HG02884 (cell line): Measurements from ENCODE around the gene FNDC3B.

Experiments
- ATAC-seq: cut with Tn5 transposase; IDR thresholded peaks from one replicate; pipeline ENCODE4 v1.9.1; 2021; ENCODE audit warnings: mild to moderate bottlenecking, moderate library complexity; ENCODE audit not compliant: unreplicated experiment

FNDC3B gene

DNA sequence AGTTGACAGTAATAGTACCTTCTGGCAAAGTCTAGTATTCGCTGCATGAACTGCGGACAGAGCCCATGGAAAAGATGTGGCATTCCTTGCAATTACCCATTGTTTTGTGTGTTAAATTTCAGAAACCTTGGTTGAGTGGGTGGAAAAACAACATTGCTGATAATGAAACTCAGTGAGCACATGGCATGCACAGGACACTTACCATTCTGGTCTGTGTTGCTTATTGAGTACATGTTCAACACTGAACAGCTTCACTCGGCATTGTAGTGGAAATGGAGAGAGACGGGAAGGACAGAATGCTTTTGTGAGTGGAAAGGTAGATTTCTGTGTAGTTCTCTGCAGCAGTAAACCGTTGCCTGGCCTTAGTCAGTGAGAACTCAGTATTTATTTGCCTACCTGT is 165.3 kb downstream of the FNDC3B start:
- no peak for ATAC-seq

DNA sequence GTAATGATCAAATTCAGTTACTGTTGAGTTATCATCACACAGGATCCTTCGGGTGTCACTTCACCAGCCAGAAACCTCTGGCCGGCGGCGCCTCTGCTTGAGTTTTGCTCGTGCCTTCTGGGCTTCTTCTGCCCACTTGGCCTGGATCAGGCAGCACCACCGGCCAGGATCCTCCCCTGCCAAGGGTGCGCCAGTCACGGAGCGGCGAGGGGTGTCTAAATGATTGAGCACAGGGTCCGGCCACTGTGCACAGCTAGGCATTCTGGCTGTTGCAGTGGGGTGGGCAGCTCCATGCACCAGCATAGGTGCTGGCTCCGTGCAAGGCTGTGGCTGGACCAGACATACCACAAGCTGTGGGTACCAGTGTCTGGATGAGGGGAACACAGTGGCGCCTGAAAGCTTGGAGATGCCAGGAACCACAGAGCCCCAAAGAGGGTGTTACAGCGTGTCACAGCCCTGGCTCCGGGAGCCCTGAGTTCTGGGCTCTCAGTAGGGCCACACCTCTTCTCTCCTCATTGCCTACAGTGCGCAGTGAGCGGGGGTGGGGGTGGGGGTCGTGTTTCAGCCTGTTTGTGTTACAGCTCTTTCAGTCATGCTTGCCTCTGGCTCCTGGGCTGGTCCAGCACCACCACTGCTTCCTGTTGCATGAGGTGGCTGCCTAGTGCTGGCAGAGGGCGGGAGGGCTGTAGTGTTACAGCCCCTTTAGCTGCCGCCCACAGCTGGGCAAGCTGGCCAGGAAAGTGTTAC is 169.4 kb downstream of the FNDC3B start:
- ATAC-seq, result no peak

DNA sequence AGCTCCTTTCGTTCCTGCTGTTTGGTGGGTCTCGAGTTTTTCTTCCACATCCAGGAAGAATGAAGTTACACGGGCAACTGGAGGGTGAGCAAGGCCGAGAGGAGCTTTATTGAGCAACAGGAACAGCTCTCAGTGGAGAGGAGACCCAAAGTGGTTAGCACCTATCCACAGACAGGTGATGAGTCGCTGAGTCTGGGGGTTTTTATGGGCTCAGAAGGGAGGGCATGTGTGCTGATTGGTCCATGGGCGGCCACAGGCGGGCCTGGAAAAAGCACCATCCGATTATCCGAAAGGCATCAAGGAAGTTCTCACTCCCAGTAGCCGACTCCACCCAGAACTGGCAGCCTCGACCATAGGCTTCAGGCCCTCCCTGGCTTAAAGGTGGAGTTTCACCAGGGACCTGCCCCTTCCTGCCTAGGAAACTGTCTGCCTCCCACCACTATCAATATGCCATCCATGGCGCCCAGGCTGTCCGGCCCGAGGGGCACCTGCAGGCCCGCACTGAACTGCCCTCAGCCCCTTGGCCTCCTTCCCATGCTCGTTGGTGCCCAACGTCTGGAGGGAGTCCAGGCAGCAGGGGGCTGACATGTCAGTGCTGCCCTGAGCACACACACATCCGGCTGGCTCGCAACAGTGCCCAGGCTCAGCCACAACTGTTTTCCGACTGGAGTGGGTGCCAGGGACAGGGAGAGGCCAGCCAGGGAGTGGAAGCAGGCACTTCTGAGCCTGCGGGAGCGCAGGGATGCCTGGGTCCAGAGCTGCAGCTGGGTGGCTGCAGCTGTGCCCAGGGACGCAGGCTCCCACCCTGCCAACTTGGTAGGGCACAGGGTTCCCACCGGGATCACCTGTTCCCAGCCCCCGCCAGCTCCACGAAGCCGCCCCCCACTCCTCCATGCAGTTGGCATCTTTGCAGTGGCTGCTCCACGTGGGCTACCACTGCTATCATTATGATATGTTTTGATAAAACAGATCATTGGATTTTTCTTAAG is 170.2 kb downstream of the FNDC3B start:
- no peak for ATAC-seq

DNA sequence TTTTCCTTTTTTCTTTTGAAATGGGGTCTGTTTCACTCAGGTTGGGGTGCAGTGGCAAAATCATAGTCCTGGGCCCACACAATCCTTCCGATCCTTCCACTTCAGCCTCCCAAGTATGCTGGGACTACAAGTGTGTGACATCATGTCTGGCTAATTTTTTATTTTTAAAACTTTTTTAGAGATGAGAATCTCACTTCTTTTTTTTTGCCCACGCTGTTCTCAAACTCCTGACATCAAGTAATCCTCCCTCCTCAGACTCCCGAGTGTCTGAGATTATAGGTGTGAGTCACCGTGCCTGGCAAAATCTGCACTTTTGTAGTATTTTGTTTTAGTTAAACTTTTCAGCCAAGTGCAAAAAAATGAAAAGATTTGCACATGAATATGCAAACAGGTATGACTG is 171.0 kb downstream of the FNDC3B start:
- ATAC-seq, result no peak

DNA sequence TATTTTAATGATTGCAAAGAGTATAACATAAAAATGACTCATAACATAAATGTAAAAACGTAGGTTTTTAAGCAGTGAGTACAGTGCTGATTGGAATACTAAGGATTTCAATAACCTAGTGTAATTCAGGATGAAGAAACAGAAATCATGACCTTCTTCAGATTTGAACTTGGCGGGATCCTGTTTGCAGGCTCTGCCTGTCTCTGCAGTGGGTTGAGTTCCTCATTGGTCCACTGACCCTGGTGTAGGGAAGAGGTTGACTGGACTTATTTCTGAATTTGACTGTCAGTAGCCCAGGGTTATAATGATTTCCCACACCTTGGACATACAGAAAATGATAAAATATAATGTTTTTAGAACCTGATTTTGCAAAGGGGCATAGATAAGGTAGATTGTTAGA is 171.7 kb downstream of the FNDC3B start:
- ATAC-seq, result no peak

DNA sequence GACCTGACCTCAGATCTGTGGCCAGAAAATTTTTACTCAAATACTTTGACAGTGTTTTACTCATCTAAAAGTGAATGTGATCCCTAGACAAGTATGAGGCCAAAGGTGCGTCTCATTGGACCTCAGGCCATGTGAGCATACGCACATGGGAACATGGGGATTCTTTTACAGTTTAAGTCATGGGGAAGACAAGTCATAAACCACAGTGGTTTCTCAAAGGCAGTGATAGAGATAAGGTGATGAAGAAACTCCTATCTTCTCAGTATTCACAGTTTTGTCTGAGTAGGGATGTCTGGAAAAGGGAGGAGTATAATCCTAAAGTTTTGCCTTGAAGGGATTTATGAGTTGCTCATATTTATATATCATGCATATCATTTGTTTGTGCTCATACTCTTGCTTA is 173.8 kb downstream of the FNDC3B start:
- ATAC-seq, result peak; percentile 40

DNA sequence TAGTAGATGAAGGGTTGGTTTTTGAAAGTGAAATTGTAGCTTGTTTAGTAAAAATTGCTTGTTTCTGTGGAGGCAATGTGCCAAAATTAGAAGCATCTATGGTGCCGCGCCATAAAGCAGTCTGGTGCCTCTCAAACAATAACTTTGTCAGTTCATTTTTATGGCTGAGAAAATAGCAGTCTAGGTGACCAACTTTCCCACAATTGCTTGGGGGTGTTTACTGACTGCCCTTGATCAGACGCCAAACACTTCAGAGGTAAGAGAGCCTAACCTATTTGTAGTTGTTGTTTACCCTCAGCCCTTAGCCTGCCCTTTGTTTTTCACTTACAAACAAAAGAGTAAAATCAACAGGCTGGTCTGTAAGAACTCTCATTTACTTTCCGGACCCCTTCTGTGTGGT is 174.5 kb downstream of the FNDC3B start:
- ATAC-seq, result no peak

DNA sequence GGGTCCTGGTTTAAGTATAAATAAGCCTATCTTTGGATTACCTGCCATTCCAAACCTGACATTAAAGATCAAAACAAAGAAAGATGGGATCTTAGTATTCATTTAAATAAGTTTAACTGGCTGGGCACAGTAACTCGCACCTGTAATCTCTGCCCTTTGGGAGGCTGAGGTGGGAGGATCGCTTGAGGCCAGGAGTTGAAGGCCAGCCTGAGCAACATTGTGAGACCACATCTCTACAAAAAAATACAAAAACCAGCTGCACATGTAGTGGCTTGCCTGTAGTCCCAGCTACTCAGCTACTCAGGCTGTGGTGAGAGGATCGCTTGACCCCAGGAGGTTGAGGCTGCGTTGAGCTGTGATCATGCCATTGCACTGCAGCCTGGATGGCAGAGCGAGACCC is 176.9 kb downstream of the FNDC3B start:
- no peak for ATAC-seq

DNA sequence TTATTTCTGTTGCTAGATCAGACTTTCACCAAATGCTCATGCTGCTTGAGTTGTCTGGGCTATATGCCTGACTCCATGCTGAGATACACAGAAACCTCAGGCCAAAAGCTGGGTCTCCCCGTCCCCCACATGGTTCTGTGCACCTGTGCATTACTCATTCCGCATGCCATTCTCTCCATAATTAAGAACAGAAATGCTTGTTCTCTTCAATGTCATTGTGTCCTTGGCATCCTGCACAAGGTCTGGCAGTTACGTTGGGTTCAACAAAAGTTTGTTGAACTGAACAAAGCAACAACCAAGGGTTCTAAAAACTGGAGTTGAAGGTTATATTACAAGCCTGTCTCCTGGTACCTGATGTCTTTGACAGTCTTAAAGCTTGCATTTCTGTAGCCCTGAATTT is 177.5 kb downstream of the FNDC3B start:
- no peak for ATAC-seq

DNA sequence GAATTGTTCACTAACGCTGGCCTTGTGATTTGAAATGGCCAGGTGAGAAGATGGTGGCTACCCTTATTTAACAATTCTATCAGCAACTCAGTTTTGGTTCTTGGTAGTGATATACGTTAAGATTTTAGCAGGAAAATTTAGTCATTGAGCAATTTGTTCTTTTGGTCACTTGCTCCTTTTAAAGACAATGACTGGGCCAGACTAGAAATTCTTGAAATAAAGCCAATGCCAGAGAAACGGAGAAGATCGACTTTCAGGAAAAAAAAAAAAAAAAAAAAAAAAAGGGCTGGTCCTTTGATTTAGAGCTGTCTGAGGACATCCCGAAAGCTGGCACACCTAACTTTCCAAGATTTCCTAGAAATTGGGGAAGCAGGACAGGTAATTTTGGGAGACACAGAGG is 178.5 kb downstream of the FNDC3B start:
- ATAC-seq, result no peak

DNA sequence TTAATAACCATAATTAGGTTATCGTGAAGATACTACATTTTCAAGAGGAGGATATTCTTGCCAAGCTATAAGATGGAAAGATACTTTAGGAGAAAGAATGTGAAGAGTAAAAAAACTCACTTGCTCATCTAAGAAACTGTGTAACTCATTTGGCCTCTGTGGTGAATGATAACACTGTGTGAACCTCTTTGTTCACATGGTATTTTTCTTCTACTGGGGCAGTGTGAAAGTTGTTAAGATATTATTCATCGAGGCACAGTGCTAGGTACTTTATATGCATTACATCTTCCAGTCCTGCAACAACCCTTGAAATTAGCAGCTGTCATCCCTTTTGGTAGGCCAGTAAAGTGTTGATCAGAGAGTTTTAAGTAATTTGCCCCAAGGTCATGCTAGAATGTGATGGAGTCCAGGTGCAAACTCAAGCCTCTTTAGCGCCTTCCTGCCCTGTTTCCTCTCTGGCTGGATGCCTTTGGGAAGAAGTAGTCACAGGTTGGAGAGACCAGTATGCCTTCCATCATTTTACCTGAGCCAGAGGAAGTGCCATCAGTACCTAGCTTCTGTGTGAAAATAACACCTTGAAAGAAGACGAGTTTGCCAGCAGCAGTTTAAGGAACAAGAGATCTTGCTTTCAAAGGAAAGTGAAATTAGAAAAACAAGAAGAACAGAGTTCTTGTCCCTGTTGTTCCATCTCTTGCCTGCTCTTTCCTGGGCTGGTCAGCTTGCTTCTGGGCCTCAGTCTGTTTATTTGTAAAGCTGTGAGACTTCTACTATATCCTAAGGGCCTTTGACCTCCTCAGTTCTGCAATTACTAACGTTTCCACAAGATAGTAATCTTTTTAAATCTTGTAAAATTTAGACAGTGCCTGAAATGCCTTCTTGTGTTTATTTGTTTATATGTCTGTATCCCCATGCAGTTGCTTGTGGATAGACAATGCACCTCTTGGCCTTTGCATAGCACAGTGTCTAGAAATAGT is 179.3 kb downstream of the FNDC3B start:
- ATAC-seq, result no peak

DNA sequence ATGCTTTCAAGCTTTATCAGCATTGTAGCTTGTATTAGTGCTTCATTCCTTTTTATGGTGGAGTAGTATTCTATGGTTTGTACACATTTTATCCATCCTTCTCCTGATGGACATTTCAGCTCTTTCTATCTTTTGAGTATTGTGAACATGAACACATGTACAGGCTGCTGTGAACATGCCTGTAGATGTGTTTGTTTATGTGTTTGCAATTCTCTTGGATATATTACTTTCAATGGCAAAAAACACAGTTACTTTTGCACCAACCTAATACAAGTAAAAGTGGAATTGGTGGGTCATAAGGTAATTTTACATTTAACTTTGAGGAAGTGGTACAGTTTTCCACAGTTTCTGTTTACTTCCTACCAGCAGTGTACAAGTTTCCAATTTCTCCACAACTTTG is 180.4 kb downstream of the FNDC3B start:
- ATAC-seq, result no peak

DNA sequence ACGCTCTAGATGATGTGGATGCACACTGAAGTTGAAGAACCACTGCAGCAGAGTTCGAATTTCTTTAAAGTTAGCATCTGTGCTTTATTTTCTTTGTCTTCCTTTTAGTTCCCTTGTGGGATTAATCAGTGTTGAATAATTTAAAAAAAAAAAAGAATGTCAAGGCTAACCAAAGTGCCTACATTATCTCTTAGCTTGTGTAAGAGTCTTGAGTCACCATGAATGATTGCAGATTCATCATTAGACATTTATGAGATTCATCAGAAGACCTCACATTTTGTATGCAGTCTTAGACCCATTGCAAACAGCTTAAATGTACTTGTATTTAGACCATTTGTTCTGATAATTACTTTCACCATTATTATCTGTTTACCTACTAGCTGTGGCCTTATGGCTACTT is 182.2 kb downstream of the FNDC3B start:
- no peak for ATAC-seq

DNA sequence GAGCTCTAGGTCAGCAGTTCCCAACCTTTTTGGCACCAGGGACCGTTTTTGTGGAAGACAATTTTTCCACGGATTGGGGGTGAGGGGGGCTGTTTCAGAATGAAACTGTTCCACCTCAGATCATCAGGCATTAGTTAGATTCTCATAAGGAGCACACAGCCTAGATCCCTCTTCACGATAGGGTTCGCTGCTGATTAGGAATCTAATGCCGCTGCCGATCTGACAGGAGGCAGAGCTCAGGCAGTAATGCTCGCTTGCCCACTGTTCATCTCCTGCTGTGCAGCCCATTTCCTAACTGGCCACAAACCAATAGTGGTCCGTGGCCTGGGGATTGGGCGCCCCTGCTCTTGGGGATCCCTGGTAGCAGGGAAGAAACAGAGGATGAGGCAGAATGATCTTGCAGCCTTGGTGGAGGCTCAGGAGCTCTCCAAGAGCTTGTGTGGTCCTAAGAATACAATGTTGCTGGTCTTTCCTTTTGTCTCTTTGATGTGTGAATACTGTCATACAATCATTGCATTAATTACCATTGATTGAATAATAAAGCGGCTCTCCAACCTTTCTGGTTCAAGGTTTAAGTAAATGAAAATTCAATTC is 183.2 kb downstream of the FNDC3B start:
- no peak for ATAC-seq

DNA sequence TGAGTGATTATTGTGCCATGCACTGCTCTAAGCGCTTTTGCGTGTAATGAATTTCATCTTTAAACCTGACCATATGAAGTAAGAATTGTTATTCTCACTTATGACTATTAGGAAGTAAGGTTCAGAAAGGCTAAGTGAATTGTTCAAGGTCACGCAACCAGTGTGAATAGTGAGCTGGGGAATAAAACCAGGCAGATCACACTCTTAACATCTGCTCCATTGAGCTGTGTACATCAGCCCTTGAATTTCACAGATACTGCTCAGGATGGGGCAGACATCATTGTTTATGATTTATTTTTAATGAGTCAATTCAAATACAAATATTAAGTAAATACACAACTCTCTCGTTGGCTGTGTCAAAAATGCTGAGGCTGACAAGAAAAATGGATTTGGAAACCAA is 184.5 kb downstream of the FNDC3B start:
- ATAC-seq, result no peak

DNA sequence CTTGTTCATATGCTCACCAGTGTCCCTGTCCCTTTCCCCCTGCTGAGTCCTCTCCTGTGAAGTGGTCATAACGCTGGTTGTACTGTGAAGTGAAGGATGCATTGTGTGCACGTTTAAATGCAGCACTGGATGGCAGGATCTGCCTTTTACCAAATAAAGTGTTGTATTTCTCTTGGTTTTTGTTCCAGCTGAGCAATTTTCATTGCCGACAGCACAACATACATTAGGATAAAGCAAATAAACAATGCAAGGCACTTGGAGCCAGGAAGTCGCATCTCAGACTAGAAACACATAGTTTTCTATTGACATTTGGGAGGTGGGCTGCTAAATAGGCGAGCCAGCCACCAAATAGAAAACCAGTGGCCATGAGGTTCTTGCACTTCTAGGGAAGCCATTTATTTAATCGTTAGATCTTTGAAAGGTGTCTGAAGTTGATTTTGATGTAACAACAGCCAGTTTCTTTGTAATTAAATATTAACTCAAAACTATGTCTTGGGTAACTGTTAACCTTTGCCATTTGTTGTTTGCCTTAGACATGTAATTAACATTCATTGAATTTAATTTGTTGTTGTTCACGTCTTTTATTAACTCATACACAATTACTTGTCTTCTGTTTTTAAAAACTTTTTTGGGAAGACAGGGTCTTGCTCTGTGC is 185.3 kb downstream of the FNDC3B start:
- no peak for ATAC-seq

DNA sequence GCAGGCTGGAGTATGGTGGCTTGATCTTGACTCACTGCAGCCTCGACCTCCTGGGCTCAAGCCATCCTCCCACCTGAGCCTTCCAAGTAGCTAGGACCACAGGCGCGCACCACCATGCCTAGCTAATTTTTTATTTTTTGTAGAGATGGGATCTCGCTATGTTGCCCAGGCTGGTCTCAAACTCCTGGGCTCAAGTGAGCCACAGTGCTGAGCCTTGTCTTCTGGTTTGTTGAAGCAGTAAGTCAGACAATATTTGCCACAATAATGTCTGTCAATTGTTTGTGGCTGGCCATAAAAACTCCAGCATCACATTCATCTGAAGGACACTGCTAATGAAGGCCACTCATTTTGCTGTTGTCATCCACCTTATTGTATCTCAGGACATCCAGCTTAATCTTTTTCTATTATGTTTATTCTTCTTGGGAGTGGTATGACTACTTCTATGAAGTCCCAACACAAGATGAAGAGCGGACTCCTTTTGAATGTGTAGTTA is 185.9 kb downstream of the FNDC3B start:
- ATAC-seq, result no peak

DNA sequence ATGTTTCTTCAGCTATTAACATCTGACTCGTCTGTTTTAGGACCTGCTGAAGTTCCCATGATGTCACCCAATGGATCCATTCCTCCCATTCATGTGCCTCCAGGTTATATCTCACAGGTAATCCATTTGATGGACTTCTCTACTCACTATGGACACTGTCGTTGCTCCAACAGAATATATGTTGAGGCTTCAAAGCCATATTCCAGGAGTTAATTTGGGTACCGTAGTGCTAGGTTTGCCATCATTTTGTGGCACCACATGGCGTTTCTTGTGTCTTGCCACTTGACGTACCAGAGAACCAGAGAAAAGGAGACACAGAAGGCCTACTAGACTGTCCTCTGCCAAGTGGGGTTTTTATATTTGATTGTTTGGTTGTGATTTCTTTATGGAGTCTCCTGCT is 187.5 kb downstream of the FNDC3B start:
- no peak for ATAC-seq

DNA sequence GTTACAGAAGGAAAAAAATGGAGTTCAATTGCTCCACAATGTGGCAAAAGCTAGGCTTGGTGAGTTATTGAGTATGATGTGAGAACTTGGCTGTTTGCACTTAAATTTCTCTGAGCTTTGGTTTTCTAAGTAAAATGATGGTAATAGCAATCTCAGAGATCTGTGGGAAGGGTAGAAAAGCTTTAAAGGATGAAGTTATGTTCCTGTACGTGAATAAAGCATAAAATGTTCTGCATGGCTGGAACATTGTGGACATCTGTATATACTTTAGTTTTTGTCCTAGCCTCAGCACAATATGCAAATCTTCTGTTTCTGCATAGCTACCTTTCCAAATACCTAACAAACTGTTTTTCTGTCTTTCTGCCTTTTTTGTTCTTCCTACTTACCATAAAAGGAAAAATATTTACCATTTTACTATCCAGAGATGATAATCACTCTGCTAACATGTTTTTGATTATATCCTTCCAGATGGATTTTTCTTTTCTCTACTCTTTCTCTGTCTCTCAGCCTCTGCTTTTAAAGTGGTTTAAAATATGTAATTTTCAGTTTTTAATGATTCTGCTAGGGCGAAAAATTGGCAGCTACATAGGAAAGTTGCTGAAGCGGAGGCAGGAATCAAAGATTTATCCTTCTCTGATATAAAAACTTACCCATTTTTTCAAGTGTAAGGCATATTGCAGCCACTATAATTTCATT is 188.1 kb downstream of the FNDC3B start:
- ATAC-seq, result no peak
